CD4-positive, CD25-positive, alpha-beta regulatory T cell (primary cell): ENCODE measurements around the gene KRT39. TPM values are rescaled to one million over a fixed set of nuclear protein-coding genes. Genes with fewer than 3 reads are reported as not detected.
"Not testable (repeated sequence)": the region's sequence is repeated elsewhere in the genome, so short reads cannot be mapped to it uniquely, and the experiment has no call there.

Experiments used
- ATAC-seq, 2 donors: fragments of 150-1000 bp; cut with Tn5 transposase; one replicate each; pipeline ENCODE4 v1.10.0; 2021; ENCODE audit warnings: low read depth in 2 of 2, moderate number of reproducible peaks in 2 of 2, moderate library complexity in 1 of 2
- DNase-seq, 3 donors: peaks; one replicate each; pipeline versions ENCODE4 v3.0.0 to v3.0.0-alpha.2; 2012 to 2022; ENCODE audit warnings: mixed read lengths in 1 of 3
- H3K27ac ChIP-seq: one replicate; pipeline ENCODE4 v1.7.0; 2013; ENCODE audit warnings: mild to moderate bottlenecking, low read length; ENCODE audit not compliant: insufficient read depth, poor library complexity, severe bottlenecking
- H3K27me3 ChIP-seq: one replicate; pipeline ENCODE4 v1.7.0; 2013; ENCODE audit warnings: low read length; ENCODE audit not compliant: control insufficient read depth, insufficient read depth
- H3K36me3 ChIP-seq: one replicate; pipeline ENCODE4 v1.7.0; 2013; ENCODE audit warnings: mild to moderate bottlenecking, low read length, moderate library complexity; ENCODE audit not compliant: control insufficient read depth, insufficient read depth
- H3K4me1 ChIP-seq: 2 replicates; pipeline ENCODE4 v1.7.0; 2013; ENCODE audit warnings: mild to moderate bottlenecking, low read length; ENCODE audit not compliant: insufficient read depth, control insufficient read depth, poor library complexity, severe bottlenecking
- H3K4me3 ChIP-seq: one replicate; pipeline ENCODE4 v1.7.0; 2013; ENCODE audit warnings: low read depth, mild to moderate bottlenecking, low read length, moderate library complexity
- H3K9me3 ChIP-seq, 2 experiments: 1 replicate in 1 of 2; 2 replicates in 1 of 2; pipeline ENCODE4 v1.7.0; 2013; ENCODE audit warnings: low read length in 2 of 2, mild to moderate bottlenecking in 1 of 2, moderate library complexity in 1 of 2; ENCODE audit not compliant: control insufficient read depth in 2 of 2
- H3K27ac Mint-ChIP-seq, 3 donors: one replicate each; pipeline ENCODE4 v1.8.0; 2020 to 2022; ENCODE audit warnings: mild to moderate bottlenecking in 3 of 3, mixed read lengths in 3 of 3, moderate library complexity in 2 of 3
- H3K27me3 Mint-ChIP-seq: one replicate; pipeline ENCODE4 v1.8.0; 2022; ENCODE audit warnings: mild to moderate bottlenecking, mixed read lengths
- H3K36me3 Mint-ChIP-seq: one replicate; pipeline ENCODE4 v1.8.0; 2020; ENCODE audit warnings: mixed read lengths
- H3K4me1 Mint-ChIP-seq, 4 donors: one replicate each; pipeline ENCODE4 v1.8.0; 2020 to 2022; ENCODE audit warnings: mixed read lengths in 4 of 4, mild to moderate bottlenecking in 1 of 4
- H3K4me3 Mint-ChIP-seq, 4 donors: one replicate each; pipeline ENCODE4 v1.8.0; 2020 to 2022; ENCODE audit warnings: mild to moderate bottlenecking in 4 of 4, mixed read lengths in 4 of 4, moderate library complexity in 3 of 4
- H3K9me3 Mint-ChIP-seq, 7 donors: one replicate each; pipeline ENCODE4 v1.8.0; 2020 to 2022; ENCODE audit warnings: mixed read lengths in 7 of 7, mild to moderate bottlenecking in 3 of 7, moderate library complexity in 2 of 7
- polyA plus RNA-seq, 4 donors: library from polyadenylated mRNA; unstranded; fragments of 300-500 nt; fragmentation: Illumina TruSeq; gene quantifications; one replicate each; pipeline ENCODE4 v1.2.3, GENCODE V29; 2021
- total RNA-seq: library from RNA; stranded (reverse); gene quantifications from one replicate; pipeline ENCODE4 v1.2.3, GENCODE V29; 2022

Gene KRT39
- total and polyA plus RNA-seq, 5 donors from 2014 or later, result not detected

GRCh38 chr17:40921026-40921425 is 45.7 kb downstream of the KRT39 start:
- Mint-ChIP-seq H3K9me3 (no peaks in the 10 kb centered on the region), H3K27me3 (peaks cover 29% of the 10 kb centered on the region), H3K4me3 (no peak overlapping the region), H3K36me3 (no peaks in the 10 kb centered on the region), H3K27ac (peak overlapping the region in 1 of 3 donors; percentile 28), H3K4me1 (peaks cover 0 to 10% (median 2%) of the 10 kb centered on the region in 4 donors)
- ATAC-seq, result no peak
- Histone ChIP-seq H3K36me3 (no peaks in the 10 kb centered on the region), H3K4me1 (no peaks in the 10 kb centered on the region), H3K27ac (no peak overlapping the region), H3K4me3 (no peak overlapping the region), H3K27me3 (peaks cover 2% of the 10 kb centered on the region), H3K9me3 (no peaks in the 10 kb centered on the region)
- DNase-seq, result no peak

- not testable (repeated sequence) for H3K36me3 ChIP-seq, H3K4me3 ChIP-seq, H3K9me3 Mint-ChIP-seq, ATAC-seq, H3K27ac ChIP-seq, DNase-seq, H3K9me3 ChIP-seq, H3K36me3 Mint-ChIP-seq, H3K27ac Mint-ChIP-seq, H3K27me3 ChIP-seq, H3K4me1 Mint-ChIP-seq, H3K4me3 Mint-ChIP-seq, H3K4me1 ChIP-seq
- peaks cover 24% of the 10 kb centered on the region for H3K27me3 Mint-ChIP-seq
These were observed 49.6 kb downstream of the KRT39 start for GRCh38 chr17:40917116-40917515.

- no peak for DNase-seq
- Mint-ChIP-seq H3K27me3 (peaks cover 24% of the 10 kb centered on the region), H3K9me3 (peaks cover 0 to 2% (median 0%) of the 10 kb centered on the region in 7 donors), H3K27ac (no peak overlapping the region), H3K4me1 (peaks cover 0 to 4% (median 2%) of the 10 kb centered on the region in 4 donors), H3K4me3 (no peak overlapping the region), H3K36me3 (no peaks in the 10 kb centered on the region)
- no peak for ATAC-seq
- Histone ChIP-seq H3K27ac (no peak overlapping the region), H3K9me3 (no peaks in the 10 kb centered on the region), H3K4me1 (no peaks in the 10 kb centered on the region), H3K4me3 (no peak overlapping the region), H3K27me3 (peaks cover 2% of the 10 kb centered on the region), H3K36me3 (no peaks in the 10 kb centered on the region)
These were observed 50.4 kb downstream of the KRT39 start for GRCh38 chr17:40916366-40916765.

- Histone ChIP-seq H3K4me1 (no peaks in the 10 kb centered on the region), H3K27me3 (peaks cover 2% of the 10 kb centered on the region), H3K36me3 (no peaks in the 10 kb centered on the region), H3K27ac (no peak overlapping the region), H3K4me3 (no peak overlapping the region), H3K9me3 (no peaks in the 10 kb centered on the region)
- Mint-ChIP-seq H3K27ac (peak overlapping the region in 1 of 3 donors; percentile 28), H3K4me1 (no peaks in the 10 kb centered on the region), H3K27me3 (peaks cover 27% of the 10 kb centered on the region), H3K9me3 (peaks cover 0 to 2% (median 0%) of the 10 kb centered on the region in 7 donors), H3K36me3 (no peaks in the 10 kb centered on the region), H3K4me3 (no peak overlapping the region)
- no peak for ATAC-seq
- DNase-seq, result no peak
These were observed 51.0 kb downstream of the KRT39 start for GRCh38 chr17:40915721-40916256.

GRCh38 chr17:40915199-40915661 is 51.5 kb downstream of the KRT39 start:
- Mint-ChIP-seq H3K27me3 (peaks cover 30% of the 10 kb centered on the region), H3K4me3 (no peak overlapping the region), H3K9me3 (peaks cover 0 to 2% (median 0%) of the 10 kb centered on the region in 7 donors), H3K4me1 (no peaks in the 10 kb centered on the region), H3K27ac (peak overlapping the region in 1 of 3 donors; percentile 36), H3K36me3 (no peaks in the 10 kb centered on the region)
- Histone ChIP-seq H3K36me3 (no peaks in the 10 kb centered on the region), H3K27me3 (peaks cover 5% of the 10 kb centered on the region), H3K4me1 (no peaks in the 10 kb centered on the region), H3K9me3 (no peaks in the 10 kb centered on the region), H3K27ac (no peak overlapping the region), H3K4me3 (no peak overlapping the region)
- ATAC-seq (no peak), DNase-seq (no peak)

GRCh38 chr17:40914075-40914855 is 52.5 kb downstream of the KRT39 start:
- no peak overlapping the region for H3K4me3 ChIP-seq
- Mint-ChIP-seq H3K4me1 (no peaks in the 10 kb centered on the region), H3K4me3 (no peak overlapping the region), H3K36me3 (no peaks in the 10 kb centered on the region), H3K9me3 (peaks cover 0 to 2% (median 0%) of the 10 kb centered on the region in 7 donors), H3K27ac (no peak overlapping the region), H3K27me3 (peaks cover 35% of the 10 kb centered on the region)
- H3K27ac ChIP-seq, result no peak overlapping the region
- no peaks in the 10 kb centered on the region for H3K9me3 ChIP-seq
- DNase-seq (no peak), ATAC-seq (no peak)
- no peaks in the 10 kb centered on the region for H3K36me3 ChIP-seq
- H3K27me3 ChIP-seq, result peaks cover 7% of the 10 kb centered on the region
- no peaks in the 10 kb centered on the region for H3K4me1 ChIP-seq

- no peak overlapping the region for H3K27ac Mint-ChIP-seq
- Histone ChIP-seq H3K27ac (no peak overlapping the region), H3K27me3 (peaks cover 19% of the 10 kb centered on the region), H3K4me1 (no peaks in the 10 kb centered on the region), H3K4me3 (no peak overlapping the region), H3K36me3 (no peaks in the 10 kb centered on the region), H3K9me3 (no peaks in the 10 kb centered on the region)
- no peaks in the 10 kb centered on the region for H3K4me1 Mint-ChIP-seq
- H3K4me3 Mint-ChIP-seq, result no peak overlapping the region
- peaks cover 36% of the 10 kb centered on the region for H3K27me3 Mint-ChIP-seq
- H3K9me3 Mint-ChIP-seq, result peaks cover 0 to 2% (median 0%) of the 10 kb centered on the region in 7 donors
- ATAC-seq (no peak), DNase-seq (no peak)
- H3K36me3 Mint-ChIP-seq, result no peaks in the 10 kb centered on the region
These were observed 54.1 kb downstream of the KRT39 start for GRCh38 chr17:40912486-40913210.
